GM19397 (cell line): ENCODE measurements around the gene GSTT2.
"Not testable (repeated sequence)": the region's sequence is repeated elsewhere in the genome, so short reads cannot be mapped to it uniquely, and the experiment has no call there.

Experiments used
- ATAC-seq: cut with Tn5 transposase; IDR thresholded peaks from one replicate; pipeline ENCODE4 v1.9.1; 2021; ENCODE audit warnings: mild to moderate bottlenecking, moderate library complexity; ENCODE audit not compliant: unreplicated experiment

GSTT2 gene

DNA sequence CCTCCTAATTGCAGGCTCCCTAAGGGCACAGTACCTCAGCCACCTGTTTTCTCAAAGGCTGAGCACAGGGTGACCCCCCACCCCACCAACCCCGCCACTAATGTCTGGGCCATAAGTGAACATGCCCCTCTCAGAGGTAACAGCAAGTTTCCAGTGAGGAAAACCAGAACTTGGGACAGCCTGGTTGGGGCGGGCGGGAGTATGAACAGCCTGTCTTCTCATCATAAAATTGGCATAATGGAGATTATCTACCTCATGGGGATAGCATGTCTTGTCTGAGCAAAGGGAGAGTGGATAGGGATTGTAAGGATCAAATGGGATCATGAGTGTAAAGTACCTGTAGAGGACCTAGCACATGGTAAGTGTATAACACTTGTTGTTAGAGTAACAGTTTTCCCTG, 8.0 kb upstream of the GSTT2 start:
- ATAC-seq, result not testable (repeated sequence)

DNA sequence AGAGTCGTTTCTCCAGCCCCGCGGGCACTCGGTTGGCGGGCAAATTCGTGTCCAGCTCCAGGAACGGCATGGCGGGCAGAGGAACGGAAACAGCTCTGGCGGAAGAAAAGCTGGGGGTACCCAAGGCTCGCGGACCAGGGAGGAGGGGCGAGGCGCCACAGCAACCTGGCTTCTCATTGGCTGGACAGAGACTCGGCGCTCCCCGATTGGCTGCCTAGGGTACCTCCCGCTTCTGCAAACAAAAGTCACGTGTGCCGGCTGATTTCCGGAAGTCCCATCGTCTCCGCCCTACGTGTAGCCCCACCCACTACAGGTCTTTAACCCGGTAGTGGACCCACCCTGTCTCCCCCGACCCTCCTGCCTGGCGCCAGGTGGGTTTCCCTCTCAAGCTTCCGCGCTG, 5.6 kb upstream of the GSTT2 start, which contains the start of gene DDT:
Gene DDT, minus strand, starts transcription at position 97 of the 400 bp plus-strand sequence. Its CDS starts 27 bp downstream, at position 70.
- peak; percentile 83 for ATAC-seq

GRCh38 chr22:23974836-23975352, 5.0 kb upstream of the GSTT2 start:
- peak; percentile 29 for ATAC-seq

DNA sequence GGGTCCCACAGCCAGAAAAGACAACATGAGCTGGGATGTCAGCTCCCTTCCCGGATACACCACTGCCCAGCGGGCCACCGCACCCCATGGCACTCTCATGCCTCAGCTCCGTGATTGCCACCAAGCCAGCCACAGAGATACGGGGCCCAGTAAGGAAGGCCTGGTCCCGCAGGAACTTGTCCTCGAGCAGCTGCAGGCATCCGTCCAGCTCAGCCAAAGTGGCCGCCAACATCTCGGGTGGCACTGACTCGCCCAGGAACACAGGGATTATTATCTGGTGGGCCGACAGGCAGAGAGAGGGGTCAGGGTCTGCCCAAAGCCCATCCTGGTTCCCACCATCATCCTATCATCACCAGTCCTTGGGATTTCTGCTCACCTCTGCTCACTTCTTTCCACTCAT, 2.6 kb upstream of the GSTT2 start:
- not testable (repeated sequence) for ATAC-seq

DNA sequence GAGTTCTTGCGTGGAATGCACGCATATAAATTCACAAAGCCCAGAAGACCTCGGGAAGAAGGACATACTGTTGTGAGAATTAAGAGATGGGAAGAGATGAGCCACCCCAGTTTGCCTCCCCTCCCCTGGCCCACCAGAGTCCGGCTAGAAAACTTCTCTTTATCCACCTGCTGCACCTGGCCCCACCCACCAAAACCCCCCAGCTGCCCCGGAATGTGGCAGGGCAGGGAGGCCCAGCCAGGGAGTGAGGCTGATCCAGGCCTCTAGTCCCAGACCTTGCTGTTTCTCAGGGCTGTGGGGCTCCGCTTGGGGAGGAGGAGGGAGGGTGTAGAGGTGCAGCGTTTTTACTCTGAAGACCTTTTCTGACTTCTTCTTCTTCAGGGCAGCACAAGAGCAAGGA, 633 bp downstream of the GSTT2 start:
- ATAC-seq, result not testable (repeated sequence)

GRCh38 chr22:23984430-23984829, 4.5 kb downstream of the GSTT2 start:
- no peak for ATAC-seq

- not testable (repeated sequence) for ATAC-seq
Observed at GRCh38 chr22:23986089-23986488, 6.2 kb downstream of the GSTT2 start.

GRCh38 chr22:23986538-23987178, 6.7 kb downstream of the GSTT2 start:
- ATAC-seq, result not testable (repeated sequence)

GRCh38 chr22:23989583-23990244, 9.8 kb downstream of the GSTT2 start:
- ATAC-seq, result not testable (repeated sequence)

DNA sequence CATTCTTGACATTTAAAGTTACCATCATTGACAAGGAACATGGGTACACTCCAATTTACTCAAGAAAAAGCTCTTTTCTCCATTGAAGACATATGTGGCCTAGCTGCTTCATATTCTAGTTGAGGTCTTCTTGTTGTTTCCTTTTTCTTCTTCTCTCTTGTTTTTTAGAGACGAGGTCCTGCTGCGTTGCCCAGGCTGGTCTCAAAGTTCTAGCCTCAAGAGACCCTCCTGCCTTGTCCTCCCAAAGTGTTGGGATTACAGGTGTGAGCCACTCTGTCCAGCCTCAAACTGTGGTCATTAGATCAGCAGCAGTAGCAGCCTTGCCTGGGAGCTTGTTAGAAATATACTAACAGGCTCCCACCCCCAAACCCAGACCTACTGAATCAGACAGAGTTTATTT, 13.1 kb downstream of the GSTT2 start:
- not testable (repeated sequence) for ATAC-seq

DNA sequence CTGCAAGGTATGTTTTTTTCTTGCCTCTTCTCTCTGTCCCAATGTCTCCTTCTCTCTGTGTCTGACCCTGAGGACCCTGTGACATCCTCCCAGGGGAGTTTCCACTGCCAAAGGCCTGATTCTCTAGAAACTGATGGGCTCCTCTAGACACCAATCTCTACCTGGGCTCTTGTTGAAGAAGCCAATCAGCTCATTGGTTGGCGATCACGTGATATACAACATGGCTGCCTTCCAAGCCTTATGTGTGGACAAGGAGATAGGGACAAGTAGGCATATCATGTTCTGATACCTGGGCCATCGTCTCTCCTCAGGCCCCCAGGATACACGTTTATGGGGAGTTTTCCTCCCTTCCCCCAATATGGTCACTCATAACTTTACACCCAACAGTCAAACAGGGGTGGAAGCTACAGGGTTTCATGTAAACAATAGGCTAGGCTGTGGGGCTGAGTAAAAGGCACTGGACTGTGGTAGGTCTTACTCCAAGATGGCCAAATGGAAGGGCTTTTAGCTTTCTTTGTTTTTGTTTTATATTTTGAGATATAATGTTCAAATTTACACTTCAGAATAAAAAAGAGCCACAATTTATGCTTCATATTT, 13.7 kb downstream of the GSTT2 start:
- ATAC-seq, result not testable (repeated sequence)

GRCh38 chr22:23997092-23997491, 17.2 kb downstream of the GSTT2 start:
- ATAC-seq, result no peak

- not testable (repeated sequence) for ATAC-seq
Observed at GRCh38 chr22:23999779-24000178, 19.8 kb downstream of the GSTT2 start.

DNA sequence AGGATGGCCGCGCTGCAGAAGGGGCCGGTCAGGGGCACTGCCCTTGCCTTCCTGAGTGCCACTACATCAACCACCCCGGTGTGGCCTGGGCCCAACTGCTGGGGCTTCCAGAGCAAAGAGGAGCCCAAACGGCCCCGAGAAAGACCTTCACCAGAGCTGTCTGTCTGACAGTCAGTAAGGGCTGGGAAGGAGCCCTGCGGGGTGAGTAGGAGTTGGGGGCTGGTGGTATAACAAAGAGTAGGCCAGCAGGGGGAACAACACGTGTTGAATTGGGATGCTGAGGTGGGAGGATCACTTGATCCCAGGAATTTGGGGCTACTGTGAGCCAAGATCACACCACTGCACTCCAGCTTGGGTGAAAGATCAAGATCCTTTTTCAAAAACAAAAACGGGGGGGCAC, 21.4 kb downstream of the GSTT2 start:
- ATAC-seq, result no peak

DNA sequence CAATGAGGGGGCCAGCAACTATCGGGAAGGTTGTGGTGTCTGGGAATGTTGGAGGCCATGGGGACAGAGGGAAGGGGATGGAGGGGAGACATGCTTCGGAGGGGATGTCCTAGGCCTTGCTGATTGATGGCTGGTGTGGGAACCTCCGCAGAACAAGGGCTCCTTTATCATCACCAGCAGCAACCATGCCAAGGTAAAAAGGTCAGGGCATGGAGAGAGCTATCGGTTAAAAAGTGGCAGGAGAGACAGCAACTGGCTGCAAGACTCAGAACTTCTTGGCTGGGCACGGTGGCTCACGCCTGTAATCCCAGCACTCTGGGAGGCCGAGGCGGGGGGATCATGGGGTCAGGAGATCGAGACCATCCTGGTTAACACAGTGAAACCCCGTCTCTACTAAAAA, 22.3 kb downstream of the GSTT2 start:
- no peak for ATAC-seq

- no peak for ATAC-seq
Observed at GRCh38 chr22:24002851-24003250, 22.9 kb downstream of the GSTT2 start.

- no peak for ATAC-seq
Observed at GRCh38 chr22:24003887-24004286, 24.0 kb downstream of the GSTT2 start.

- no peak for ATAC-seq
Observed at GRCh38 chr22:24005201-24005600, 25.3 kb downstream of the GSTT2 start, which contains the start of gene GSTT4. GSTT4 (minus strand) TSS chr22:24005453; CDS start chr22:24005356, 97 bp downstream.

GRCh38 chr22:24006207-24006913, 26.4 kb downstream of the GSTT2 start:
- no peak for ATAC-seq

DNA sequence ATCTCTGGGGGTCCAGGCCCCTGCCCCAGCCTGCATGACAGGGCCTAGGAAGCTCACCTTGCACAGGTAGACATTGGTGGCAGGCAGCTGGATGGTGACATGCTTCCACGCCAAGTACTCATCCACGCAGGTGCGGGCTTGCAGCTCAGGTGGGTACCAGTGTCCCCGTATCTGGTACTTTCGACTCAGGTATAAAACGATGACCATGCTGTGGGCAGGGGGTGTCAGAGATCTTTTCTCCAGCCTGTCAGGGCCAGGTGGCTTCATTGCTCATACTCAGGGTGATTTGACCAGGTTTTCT, 26.9 kb downstream of the GSTT2 start:
- no peak for ATAC-seq
